Esophagus muscularis mucosa (tissue), 4 donors: ENCODE results near the gene ABCG2.
"Not testable (repeated sequence)": the region's sequence is repeated elsewhere in the genome, so short reads cannot be mapped to it uniquely, and the experiment has no call there.

Experiments used
- EP300 ChIP-seq: sonication (generic); formaldehyde crosslinking; IDR thresholded peaks from one replicate; pipeline ENCODE4 v1.6.1; 2017; ENCODE audit warnings: antibody characterized with exemption
- POLR2A ChIP-seq: fragments of 450-650 bp; IDR thresholded peaks from one replicate; pipeline ENCODE4 v1.6.1; 2017; ENCODE audit warnings: antibody characterized with exemption, moderate library complexity, mild to moderate bottlenecking, low read depth
- POLR2AphosphoS5 ChIP-seq, 2 donors: sonication (generic); formaldehyde crosslinking; IDR thresholded peaks; one replicate each; pipeline ENCODE4 v1.6.1; 2017; ENCODE audit warnings: antibody characterized with exemption in 2 of 2
- TF ChIP-seq, protein P1 (sequence below), 3 experiments: fragments of 200-600 bp in 2 of 3; fragments of 450-650 bp in 1 of 3; sonication (generic) in 2 of 3; IDR thresholded peaks; one replicate each; pipeline ENCODE4 v1.5.1; 2017 to 2019; ENCODE audit warnings: antibody characterized with exemption in 3 of 3, mild to moderate bottlenecking in 2 of 3, moderate library complexity in 1 of 3

DNA sequence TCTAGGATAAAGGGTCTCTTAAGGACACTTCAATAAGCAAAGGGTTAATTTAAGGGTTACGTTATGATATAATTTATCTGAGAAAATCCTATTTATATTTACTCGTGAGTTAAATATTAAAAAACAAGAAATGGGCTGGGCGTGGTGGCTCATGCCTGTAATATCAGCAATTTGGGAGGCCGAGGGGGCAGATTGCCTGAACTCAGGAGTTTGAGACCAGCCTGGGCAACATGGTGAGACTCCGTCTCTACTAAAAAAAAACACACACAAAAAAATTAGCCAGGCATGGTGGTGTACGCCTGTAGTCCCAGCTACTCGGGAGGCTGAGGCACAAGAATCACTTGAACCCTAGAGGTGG lies 50.4 kb downstream of the ABCG2 start:
- TF ChIP-seq, protein P1, sequence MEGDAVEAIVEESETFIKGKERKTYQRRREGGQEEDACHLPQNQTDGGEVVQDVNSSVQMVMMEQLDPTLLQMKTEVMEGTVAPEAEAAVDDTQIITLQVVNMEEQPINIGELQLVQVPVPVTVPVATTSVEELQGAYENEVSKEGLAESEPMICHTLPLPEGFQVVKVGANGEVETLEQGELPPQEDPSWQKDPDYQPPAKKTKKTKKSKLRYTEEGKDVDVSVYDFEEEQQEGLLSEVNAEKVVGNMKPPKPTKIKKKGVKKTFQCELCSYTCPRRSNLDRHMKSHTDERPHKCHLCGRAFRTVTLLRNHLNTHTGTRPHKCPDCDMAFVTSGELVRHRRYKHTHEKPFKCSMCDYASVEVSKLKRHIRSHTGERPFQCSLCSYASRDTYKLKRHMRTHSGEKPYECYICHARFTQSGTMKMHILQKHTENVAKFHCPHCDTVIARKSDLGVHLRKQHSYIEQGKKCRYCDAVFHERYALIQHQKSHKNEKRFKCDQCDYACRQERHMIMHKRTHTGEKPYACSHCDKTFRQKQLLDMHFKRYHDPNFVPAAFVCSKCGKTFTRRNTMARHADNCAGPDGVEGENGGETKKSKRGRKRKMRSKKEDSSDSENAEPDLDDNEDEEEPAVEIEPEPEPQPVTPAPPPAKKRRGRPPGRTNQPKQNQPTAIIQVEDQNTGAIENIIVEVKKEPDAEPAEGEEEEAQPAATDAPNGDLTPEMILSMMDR (IDR thresholded peaks at IDR 0.05) = not testable (repeated sequence)
- not testable (repeated sequence) for TF ChIP-seq EP300; POLR2A; POLR2AphosphoS5 (IDR thresholded peaks at IDR 0.05)
